OCI-LY1 (cell line): ENCODE data around the gene FRMD4A.

ENCODE experiments used
- CTCF ChIP-seq: fragments of 200-600 bp; sonication (generic), shearing (Covaris generic); IDR thresholded peaks from 2 replicates; pipeline ENCODE4 v1.5.1; 2017; ENCODE audit warnings: mild to moderate bottlenecking, antibody characterized with exemption, low read length, moderate library complexity, mixed read lengths
- EZH2 ChIP-seq: fragments of 200-600 bp; sonication (generic), shearing (Covaris generic); IDR thresholded peaks from 2 replicates; pipeline ENCODE4 v1.8.0; 2017; ENCODE audit warnings: borderline replicate concordance, mixed run types, mild to moderate bottlenecking, antibody characterized with exemption, low read length, moderate library complexity, mixed read lengths

GRCh38 chr10:13998163-13998835, 332.4 kb downstream of the FRMD4A start:
- no peak for TF ChIP-seq CTCF
- no peak for TF ChIP-seq EZH2
